Measurements from ENCODE around the gene GPR68.

GRCh38 chr14:91261115-91261514 is 16.6 kb upstream of the GPR68 start:
- no peak for TF ChIP-seq CTCF (IDR thresholded peaks at IDR 0.05)
- no peak for TF ChIP-seq POLR2AphosphoS5 (IDR thresholded peaks at IDR 0.05)
- TF ChIP-seq EP300 (IDR thresholded peaks at IDR 0.05), result no peak
- TF ChIP-seq POLR2A (IDR thresholded peaks at IDR 0.05), result no peak

Measured in suprapubic skin (tissue), 4 donors.